NOMO-1 (cell line): Measurements from ENCODE around the gene OLAH.

ENCODE experiments used
- DNase-seq, 2 experiments: peaks; one replicate each; lab custom pipeline; 2025; ENCODE audit not compliant: unreplicated experiment in 2 of 2; lab: John Stamatoyannopoulos, UW

The OLAH gene

DNA sequence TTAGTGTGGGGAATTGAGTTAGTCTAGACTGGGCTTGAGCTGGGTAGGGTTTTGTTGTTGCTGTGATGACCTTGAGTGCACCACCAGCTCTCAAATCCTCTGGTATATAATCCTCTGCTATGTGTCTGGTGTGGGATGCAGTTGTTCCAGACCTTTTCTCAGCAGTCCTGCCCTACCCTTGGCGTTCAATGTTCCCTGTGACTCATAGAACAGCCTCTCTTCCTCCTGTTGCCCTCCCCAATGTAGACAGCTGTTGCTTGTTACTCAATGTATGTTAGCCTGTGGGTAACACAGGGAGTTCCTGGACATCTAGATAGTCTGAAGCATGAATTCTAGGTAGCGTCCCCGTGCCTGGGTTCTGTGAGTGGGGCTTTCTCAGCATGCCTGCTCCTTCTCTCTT lies 25.1 kb downstream of the OLAH start:
- DNase-seq, result no peak

DNA sequence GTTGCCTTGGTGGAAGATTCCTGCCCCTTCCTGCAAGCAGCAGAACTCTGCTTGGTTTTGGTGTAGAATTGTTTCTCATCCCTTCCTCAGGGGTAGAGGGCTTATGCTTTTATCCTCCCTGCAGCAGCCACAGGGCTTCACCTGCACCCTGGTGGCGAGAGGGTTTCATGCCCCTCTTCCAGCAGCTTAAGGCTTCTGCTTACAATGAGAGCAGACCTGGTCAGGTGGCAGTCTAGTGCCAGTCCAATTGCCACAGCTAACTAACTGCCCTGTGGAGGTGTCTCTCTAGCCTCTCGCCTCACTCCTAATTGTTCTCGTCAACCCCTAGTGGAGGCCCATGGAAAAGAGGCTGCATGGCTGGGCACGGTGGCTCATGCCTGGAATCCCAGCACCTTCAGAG lies 25.5 kb downstream of the OLAH start:
- DNase-seq, result no peak

DNA sequence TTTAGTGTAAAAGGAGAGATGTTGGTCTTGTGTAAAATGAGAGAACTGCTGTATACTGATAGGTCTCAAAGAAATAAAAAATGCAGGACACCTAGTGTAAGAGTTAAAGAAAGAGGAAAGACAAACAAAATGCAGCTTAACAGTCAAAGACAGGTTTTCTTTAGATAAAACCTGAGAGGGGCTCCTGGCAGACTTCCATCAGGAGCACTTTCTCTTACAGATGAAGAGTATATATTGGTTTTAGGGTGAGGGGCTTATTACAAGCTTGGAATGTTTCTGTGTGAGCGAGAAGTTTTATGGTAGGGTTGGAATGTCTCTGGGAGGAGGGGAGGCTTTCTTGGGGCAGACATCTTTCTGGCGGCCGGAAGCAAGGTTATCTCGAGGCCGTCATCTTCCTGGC lies 28.6 kb downstream of the OLAH start:
- DNase-seq, result no peak

DNA sequence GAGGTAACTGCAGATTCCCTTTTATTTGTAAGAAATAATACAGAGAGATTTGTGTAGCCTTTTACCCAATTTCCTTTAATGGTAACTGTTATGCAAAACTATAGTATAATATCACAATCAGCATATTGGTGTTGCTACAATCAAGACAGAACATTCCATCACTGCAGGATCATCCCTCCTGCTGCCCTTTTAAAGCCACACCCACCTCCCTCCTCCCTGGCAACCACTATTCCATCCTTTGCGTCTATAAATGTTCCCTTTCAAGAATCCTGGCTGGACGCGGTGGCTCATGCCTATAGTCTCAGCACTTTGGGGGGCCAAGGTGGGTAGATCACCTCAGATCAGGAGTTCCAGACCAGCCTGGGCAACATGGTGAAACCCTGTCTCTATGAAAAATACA lies 31.7 kb downstream of the OLAH start:
- no peak for DNase-seq

DNA sequence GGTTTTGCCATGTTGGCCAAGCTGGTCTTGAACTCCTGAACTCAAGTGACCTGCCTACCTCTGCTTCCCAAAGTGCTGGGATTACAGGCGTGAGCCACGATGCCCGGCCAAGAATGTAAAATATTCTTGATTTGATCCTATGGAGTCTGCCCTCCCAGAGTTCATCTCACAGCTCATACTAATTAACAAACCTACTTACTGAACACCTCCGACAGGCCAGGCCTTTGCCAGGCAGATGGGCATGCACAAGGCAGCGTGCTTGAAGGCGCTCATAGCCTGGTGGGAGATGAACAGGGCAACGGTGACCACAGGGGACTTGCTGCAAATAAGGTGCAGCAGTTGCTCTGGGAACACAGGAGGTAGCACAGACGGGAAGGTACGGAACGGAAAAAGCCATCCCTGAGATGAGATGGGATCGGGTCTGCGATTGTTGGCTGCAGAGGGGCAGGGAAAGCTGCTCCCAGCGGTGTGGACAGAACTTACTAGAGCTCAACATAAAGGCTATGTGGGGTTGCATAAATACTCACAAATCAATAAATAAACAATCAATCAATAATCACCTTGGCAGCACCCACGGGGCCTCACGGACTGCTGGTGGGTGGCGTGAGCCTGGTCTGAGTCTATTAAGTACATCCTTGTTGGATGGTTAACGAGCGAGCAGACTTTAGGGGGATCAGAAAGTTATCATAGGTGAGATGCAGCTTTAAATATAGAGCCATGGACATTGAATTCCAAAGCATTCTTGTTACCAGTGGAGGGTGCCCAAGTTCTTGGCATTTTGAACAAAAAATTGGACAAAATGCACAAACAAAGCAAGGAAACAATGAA lies 40.1 kb downstream of the OLAH start:
- DNase-seq, result no peak

DNA sequence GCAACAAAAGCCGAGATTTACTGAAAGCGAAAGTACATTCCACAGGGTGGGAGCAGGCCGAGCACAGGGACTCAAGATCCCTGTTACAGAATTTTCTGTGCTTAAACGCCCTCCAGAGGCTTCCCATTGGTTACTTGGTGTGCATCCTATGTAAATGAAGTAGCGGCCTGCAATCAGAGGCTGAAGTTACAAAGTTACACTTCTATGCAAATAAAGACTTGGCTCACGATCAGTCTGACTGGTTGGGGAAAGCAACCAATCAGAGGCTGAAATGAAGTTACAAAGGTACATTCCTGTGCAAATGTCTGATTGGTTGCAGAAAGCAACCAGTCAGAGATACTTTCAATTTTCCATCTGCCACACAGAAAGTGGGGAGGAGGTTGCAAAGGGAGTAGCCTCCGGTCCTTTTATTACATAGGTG lies 40.8 kb downstream of the OLAH start:
- no peak for DNase-seq

DNA sequence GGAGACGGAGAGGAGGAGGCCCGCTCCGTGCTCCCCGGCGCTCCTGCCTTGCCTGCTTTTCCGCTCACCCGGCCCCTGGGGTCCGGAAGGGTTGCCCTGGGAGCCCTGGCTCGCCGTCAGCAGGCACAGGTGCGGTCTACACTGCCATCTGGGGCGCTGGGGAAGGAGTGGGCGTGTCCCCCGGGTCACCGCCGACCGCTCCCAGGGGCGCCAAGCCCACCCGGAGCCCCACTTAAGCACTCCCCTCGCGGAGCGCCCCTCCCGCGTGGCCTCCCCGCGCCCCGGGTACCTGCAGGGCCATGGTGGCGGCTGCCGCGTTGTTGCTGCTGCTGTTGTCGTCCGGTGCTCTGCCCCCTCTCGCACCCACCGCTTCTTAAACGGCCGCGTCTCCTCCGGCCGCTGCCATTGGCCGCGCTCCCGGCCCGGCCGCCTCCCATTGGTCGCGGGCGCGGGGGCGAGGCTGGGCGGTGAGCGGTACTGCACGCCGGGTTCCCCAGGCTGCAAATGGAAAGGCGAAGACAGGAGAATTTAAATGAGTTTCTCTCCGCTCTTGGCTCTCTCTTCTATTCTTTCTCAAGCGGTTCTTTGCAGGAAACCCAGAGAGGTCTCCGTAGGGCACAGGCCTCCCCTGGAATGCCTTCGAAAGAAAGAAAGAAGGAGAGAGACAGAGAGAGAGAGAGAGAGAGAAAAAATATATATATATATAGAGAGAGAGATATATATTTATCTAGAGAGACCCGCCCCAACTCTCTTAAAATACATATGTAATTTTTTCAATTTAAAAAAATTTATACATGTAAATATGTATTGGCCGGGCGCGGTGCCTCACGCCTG lies 44.9 kb downstream of the OLAH start, which contains the start of gene ACBD7:
TSS of gene ACBD7 (minus strand) at position 349 of the 834 bp plus-strand sequence. CDS start at position 301, 48 bp downstream.
- DNase-seq, result peak; percentile 80 to 87

DNA sequence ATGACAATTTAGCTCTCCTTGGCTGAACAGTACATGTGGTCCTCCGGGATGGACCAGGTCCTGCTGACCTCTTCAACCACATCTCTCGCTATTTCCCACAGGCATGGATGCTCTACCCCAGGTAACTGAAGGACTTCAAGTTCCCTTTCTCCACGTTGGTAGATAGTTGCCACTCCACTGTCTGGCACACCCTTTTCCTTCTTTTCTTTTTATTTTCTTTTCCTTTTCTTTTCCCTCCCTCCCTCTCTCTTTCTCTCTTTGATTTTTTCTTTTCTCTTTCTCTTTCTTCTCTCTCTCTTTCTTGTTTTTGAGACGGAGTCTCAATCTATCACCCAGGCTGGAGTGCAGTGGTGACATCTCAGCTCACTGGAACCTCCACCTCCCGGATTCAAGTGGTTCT lies 47.7 kb downstream of the OLAH start:
- no peak for DNase-seq

DNA sequence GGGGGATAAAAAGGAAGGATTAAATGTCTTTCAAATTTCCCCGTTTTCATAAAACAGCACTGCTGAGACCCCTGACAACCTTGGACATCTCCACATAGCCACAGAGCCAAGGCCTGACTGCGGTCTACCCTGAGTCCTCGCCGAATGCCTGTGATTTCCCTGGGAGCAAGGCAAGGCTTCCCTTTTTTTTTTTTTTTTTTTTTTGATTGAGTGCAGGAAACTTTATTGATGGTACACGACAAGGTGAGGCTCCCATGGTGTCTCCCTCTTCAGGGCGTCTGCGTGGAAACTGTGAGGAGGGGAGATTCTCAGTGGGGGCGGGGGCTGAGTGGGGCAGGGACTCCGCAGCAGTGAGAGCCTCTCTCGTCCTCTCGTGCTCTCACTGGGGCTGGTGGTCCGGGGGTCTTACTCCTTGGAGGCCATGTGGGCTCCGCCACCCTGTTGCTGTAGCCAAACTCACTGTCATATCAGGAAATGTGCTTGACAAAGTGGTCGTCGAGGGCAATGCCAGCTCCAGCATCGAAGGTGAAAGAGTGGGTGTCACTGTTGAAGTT lies 49.2 kb downstream of the OLAH start:
- no peak for DNase-seq

DNA sequence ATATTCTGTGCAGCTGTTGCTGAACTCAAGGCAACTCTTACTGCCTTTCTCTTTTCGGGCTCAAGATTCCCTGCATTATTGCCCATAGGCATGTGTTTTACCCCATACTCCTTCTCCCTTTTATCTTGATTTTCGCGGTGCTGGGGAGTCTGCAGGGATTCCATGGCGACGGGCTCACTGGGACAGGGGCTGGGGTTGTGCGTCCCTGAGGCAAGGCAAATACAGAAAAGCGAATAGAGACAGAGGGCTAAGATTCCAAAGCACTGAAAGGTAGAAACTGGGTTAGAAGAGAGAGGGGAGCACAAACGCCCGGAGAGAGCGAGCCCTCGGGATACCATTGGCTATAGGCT lies 52.9 kb downstream of the OLAH start:
- DNase-seq, result no peak

DNA sequence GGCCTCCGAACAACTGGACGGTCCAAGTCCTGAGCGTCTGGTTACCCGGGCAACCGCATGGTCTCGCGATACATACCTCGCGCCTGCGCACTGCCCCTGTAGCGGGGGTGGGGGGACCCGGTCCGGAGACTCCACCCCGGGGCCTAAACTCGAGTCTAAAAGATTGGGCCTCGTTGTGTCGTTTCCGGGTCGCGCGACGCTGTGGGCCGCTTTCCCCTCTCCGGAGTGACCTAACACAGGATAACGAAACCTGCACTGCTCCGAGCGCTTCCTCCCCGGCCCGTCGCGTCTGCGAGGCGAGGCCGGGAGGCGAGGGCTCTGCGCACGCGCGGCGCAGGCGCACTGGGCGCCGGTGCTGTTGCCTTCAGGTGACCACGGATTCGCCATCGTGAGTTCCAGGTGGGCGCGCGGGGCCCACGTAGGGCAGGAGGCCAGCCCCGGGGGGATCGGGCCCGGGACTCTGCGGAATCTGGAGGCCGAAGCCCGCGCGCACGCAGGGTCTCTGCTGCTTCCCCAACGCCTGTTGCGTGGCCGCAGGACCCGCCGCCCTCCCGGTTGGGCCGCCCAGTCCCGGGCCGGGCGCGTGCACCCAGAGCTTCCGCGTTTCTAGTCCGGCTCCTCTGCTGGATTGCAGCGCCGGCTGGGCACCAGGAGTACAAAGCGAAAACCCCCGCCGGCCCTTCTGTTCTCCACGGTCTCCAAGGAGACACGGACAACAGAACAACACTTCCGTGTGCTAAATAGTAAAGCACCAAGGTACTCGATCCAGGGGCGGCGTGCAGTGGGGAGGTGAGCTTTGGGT lies 53.5 kb downstream of the OLAH start, which contains the start of gene RPP38:
TSS of gene RPP38 (plus strand) at position 345 of the 802 bp plus-strand sequence. CDS start 5,960 bp downstream, outside the sequence.
- DNase-seq, result peak; percentile 92

DNA sequence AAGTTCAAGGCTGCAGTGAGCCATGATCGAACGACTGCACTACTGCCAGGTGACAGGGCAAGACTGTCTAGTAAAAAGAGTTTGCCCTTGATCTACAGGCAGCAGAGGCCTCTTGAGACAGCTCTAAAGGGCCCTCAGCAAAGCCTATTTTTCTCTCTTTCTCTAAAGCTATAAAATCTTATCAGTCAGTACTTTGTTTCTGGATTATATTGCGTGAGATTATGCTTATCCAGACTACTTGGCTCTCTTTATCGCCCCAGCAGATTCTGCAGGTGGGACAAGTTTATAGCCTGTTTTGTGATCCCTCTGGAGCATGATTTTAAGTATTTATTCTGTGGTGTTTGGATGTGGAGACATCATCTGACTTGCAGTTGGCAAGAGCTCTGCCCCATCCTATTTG lies 56.1 kb downstream of the OLAH start:
- DNase-seq, result no peak

DNA sequence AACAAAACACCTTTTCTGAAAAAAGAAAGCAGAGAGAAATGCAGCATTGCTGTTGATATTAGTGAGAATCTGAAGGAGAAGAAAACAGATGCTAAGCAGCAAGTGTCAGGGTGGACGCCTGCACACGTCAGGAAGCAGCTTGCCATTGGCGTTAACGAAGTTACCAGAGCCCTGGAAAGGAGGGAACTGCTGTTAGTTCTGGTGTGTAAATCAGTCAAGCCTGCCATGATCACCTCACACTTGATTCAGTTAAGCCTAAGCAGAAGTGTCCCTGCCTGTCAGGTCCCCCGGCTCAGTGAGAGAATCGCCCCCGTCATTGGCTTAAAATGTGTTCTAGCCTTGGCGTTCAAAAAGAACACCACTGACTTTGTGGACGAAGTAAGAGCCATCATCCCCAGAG lies 59.8 kb downstream of the OLAH start:
- no peak for DNase-seq

DNA sequence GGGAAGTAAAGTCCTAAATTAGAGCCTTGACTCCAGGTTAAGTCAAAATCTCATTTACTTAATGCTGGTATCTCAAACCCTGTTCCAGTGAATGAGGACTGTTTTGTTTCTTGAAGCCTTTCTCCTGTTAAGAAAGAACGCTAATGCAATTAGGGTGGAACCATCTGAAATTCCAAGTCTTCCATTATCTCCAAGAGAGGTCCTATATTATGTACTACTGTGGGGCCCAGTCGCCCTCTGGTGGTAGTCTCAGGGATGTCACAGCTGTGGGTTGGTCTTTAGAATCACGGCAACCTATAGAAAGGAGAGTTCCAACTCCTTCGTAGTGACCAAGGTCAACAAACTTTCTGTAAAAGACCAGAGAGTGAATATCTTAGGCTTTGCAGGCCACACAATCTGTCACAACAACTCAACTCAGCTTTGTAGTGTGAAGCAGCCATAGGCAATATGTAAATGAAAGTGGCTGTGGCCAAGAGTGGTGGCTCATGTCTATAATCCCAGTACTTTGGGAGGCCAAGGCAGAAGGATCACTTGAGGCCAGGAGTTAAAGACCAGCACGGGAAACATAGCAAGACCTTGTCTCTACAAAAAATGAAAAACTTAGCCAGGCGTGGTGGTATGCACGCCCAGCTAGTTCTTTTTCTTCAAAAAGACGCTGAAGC lies 62.7 kb downstream of the OLAH start:
- peak; percentile 15 to 30 for DNase-seq

DNA sequence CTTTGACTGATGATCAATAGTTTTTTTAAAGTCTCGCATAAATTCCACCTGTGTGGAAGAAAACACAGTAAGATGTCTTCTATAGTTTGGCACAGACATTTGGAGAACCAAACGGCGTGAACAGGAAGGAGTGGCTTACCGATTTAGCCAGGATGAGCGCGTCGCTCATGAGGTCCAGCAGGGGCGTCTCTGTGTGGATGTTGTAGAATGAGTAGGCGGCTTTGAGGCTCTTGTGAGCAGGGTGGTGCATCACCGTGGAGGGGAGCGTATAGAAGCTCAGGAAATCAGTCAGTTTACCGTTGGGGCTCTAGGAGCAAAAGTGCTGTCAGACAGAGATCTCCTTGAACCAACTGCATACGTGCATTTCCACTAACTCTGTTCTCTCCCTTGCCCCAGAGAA lies 68.9 kb downstream of the OLAH start:
- DNase-seq, result no peak

DNA sequence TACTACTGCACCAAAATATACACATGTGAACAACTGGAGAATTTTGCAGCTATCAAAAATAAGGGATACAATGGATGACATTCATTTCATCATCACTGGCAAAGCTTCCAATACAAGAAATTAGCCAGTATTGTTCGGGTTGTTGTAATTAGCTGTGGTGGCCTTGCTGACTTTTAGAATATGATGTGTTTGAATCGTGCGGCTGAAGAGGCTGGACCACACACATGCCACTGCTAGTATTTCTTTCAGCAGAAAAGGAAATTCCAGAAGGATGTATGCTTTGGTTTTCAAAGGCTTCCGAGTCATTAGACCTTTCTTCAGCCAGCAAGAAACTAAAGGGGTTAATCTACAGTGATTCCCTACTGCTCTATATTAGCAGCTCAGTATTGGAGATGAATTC lies 70.0 kb downstream of the OLAH start:
- no peak for DNase-seq

DNA sequence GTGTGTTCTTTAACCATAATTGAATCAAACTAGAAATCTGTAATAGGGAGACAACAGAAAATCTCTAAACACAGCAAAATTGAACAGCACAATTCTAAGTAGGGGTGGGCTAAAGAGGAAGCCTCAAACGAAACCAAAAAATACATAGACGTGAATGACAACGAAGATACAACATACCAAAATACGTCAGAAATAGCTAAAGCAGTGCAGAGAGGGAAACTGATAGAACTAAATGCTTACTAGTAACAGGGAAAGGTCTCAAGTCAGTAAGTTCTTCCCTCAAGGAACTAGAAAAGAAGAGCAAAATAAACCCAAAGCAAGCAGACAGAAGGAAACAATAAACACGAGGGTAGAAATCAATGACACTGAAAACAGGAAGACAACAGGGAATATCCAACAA lies 72.5 kb downstream of the OLAH start:
- no peak for DNase-seq

DNA sequence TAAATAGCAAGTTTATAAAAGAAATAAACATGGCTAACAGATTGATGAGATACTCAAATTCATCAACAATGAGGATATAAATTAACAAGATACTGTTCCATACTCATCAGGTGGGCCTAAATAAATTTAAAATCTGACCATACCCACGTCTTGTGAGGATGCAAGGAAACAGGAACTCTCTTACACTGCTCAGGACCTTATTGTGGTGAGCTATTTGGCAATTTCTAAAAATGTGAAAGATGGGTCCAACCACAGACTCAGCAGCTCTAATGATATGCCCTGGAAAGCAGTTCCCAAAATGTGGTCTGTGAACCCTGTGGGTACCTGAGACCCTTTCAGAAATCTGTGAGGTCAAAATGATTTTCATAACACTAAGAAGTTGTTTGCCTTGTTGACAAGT lies 74.9 kb downstream of the OLAH start:
- peak; percentile 33 to 74 for DNase-seq

DNA sequence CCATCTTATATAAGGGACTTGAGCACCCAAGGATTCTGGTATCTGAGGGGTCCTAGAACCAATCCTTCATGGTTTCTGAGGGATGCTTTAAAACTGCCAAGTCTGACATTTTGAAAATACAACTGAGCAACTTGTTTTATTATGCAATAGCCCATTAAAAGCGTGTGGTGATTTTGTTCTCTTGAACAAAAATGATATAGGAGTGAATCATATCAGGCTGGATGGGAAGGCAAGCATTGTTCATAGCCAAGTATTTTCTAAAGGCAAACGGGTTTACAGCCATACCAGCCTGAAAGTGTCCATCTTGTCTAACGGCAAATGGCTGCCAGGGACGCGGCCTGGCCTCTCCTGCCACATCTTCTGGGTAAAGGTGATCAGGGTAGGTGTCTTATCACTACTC lies 76.8 kb downstream of the OLAH start:
- no peak for DNase-seq

DNA sequence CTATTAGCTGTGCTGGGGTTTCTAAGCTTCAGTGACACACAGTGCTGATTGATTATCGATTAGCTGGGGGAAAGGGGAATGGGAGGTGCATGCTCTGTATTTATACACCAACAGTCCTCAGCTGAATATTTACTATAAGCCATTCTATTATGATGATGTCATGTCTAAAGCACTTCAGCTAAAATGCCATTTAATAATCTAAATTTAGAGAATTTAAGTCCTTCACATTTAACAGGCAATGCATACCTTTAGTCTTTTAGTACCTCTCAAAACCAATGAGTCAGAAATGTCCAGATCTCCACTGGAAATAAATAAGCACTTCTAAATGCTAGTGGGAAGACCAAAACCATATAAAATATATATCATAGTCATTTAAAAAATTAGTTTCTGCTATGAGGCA lies 78.0 kb downstream of the OLAH start:
- no peak for DNase-seq
